GM21390 (cell line): ENCODE results near the gene ACSF3.

Source experiments
- ATAC-seq: cut with Tn5 transposase; IDR thresholded peaks from one replicate; pipeline ENCODE4 v1.9.1; 2021; ENCODE audit not compliant: unreplicated experiment

The ACSF3 gene

GRCh38 chr16:89142474-89143195 lies 49.0 kb downstream of the ACSF3 start:
- ATAC-seq = no peak

- ATAC-seq = no peak
Measured at GRCh38 chr16:89143201-89143741, 49.6 kb downstream of the ACSF3 start.

- no peak for ATAC-seq
Measured at GRCh38 chr16:89143911-89144675, 50.4 kb downstream of the ACSF3 start.

- no peak for ATAC-seq
Measured at GRCh38 chr16:89144681-89145080, 51.0 kb downstream of the ACSF3 start.

GRCh38 chr16:89145406-89146161 lies 51.9 kb downstream of the ACSF3 start:
- no peak for ATAC-seq

- no peak for ATAC-seq
Measured at GRCh38 chr16:89146211-89147005, 52.8 kb downstream of the ACSF3 start.

GRCh38 chr16:89147085-89147817 lies 53.6 kb downstream of the ACSF3 start:
- ATAC-seq = no peak

- no peak for ATAC-seq
Measured at GRCh38 chr16:89149386-89149785, 55.7 kb downstream of the ACSF3 start.

- ATAC-seq = no peak
Measured at GRCh38 chr16:89150090-89150835, 56.6 kb downstream of the ACSF3 start.

GRCh38 chr16:89150981-89151380 lies 57.3 kb downstream of the ACSF3 start:
- ATAC-seq = no peak

- no peak for ATAC-seq
Measured at GRCh38 chr16:89152831-89153700, 59.4 kb downstream of the ACSF3 start.

- ATAC-seq = no peak
Measured at GRCh38 chr16:89153848-89154271, 60.2 kb downstream of the ACSF3 start.

- ATAC-seq = no peak
Measured at GRCh38 chr16:89154390-89155183, 60.9 kb downstream of the ACSF3 start.

- no peak for ATAC-seq
Measured at GRCh38 chr16:89155184-89155679, 61.6 kb downstream of the ACSF3 start.

- ATAC-seq = no peak
Measured at GRCh38 chr16:89155851-89156739, 62.4 kb downstream of the ACSF3 start.
